AG04449 (cell line): ENCODE data around the gene HBA1.

ENCODE experiments used
- CTCF ChIA-PET: fragments of 350-600 bp; formaldehyde crosslinking; extraction: SDS; loops from one replicate; lab custom pipeline; 2021; ENCODE audit warnings: antibody characterized with exemption; lab: Yijun Ruan, JAX
- POLR2A ChIA-PET: fragments of 400-600, 350-600 bp; formaldehyde crosslinking; extraction: SDS; loops from one replicate; lab custom pipeline; 2020; ENCODE audit warnings: antibody characterized with exemption, inconsistent platforms; lab: Yijun Ruan, JAX
- DNase-seq: peaks from one replicate; pipeline ENCODE4 v3.0.0-alpha.2; 2010; ENCODE audit warnings: low read depth, low spot score
- H3K4me3 ChIP-seq: 2 replicates; pipeline ENCODE4 v1.5.1; 2011; ENCODE audit warnings: low read depth, mild to moderate bottlenecking, control low read depth, low read length
- CTCF ChIP-seq: IDR thresholded peaks from one replicate; pipeline ENCODE4 v1.5.1; 2011; ENCODE audit warnings: mild to moderate bottlenecking, moderate library complexity, low read length, control low read depth, inconsistent platforms; ENCODE audit not compliant: insufficient read depth; ENCODE audit errors: missing control alignments

HBA1 gene

GRCh38 chr16:188674-189073 is 12.2 kb downstream of the HBA1 start:
- POLR2A ChIA-PET = no interaction called here
- TF ChIP-seq CTCF = no peak
- H3K4me3 ChIP-seq = no peak overlapping the region
- CTCF ChIA-PET = interaction anchor here (0.8 to 9.6 kb wide), 4 partner anchors 6 to 123 kb away, joined by 3 to 81 read pairs (median 6); partner anchors contain the start of gene HBQ1
- no peak for DNase-seq

- DNase-seq = no peak
These were observed 13.2 kb downstream of the HBA1 start for GRCh38 chr16:189604-190186.

GRCh38 chr16:191831-192230 is 15.4 kb downstream of the HBA1 start:
- DNase-seq = no peak
- ChIA-PET CTCF (interaction anchor here (0.8 to 9.6 kb wide), 2 partner anchors 9 to 85 kb away, joined by 6 to 81 read pairs; partner anchors contain the start of gene HBQ1), POLR2A (interaction anchor here (1.1 kb wide), 1 partner anchor 38 kb away, joined by 3 read pairs; the partner anchor contains the start of gene LUC7L)
- H3K4me3 ChIP-seq = no peak overlapping the region
- TF ChIP-seq CTCF = no peak

More at GRCh38 chr16:189604-190186, 13.2 kb downstream of the HBA1 start:
- ChIA-PET CTCF (interaction anchor here (2.0 to 9.6 kb wide), 2 partner anchors 7 to 93 kb away, joined by 7 to 81 read pairs; partner anchors contain the start of gene HBQ1), POLR2A (interaction anchor here (0.6 kb wide), 1 partner anchor 9 kb away, joined by 3 read pairs; the partner anchor contains the start of gene HBQ1)
- no peak overlapping the region for H3K4me3 ChIP-seq
- no peak for TF ChIP-seq CTCF

- no peak for DNase-seq
- H3K4me3 ChIP-seq = no peak overlapping the region
- POLR2A ChIA-PET = no interaction called here
- CTCF ChIA-PET = interaction anchor here (1.5 to 9.6 kb wide), 2 partner anchors 10 to 85 kb away, joined by 6 to 81 read pairs; partner anchors contain the start of gene HBQ1
- no peak for TF ChIP-seq CTCF
These were observed 16.2 kb downstream of the HBA1 start for GRCh38 chr16:192686-193085.

- no peak overlapping the region for H3K4me3 ChIP-seq
- POLR2A ChIA-PET = no interaction called here
- no peak for TF ChIP-seq CTCF
- no peak for DNase-seq
- CTCF ChIA-PET = interaction anchor here (1.5 to 9.6 kb wide), 2 partner anchors 11 to 86 kb away, joined by 6 to 81 read pairs; partner anchors contain the start of gene HBQ1
These were observed 17.0 kb downstream of the HBA1 start for GRCh38 chr16:193441-193840.

- TF ChIP-seq CTCF = no peak
- ChIA-PET CTCF (interaction anchor here (0.7 to 9.6 kb wide), 3 partner anchors 11 to 61 kb away, joined by 3 to 81 read pairs (median 3); partner anchors contain the start of gene HBQ1), POLR2A (no interaction called here)
- no peak overlapping the region for H3K4me3 ChIP-seq
- DNase-seq = no peak
These were observed 18.0 kb downstream of the HBA1 start for GRCh38 chr16:194516-194915.
